Measurements from ENCODE around the gene ZFP36L2.

- TF ChIP-seq CTCF (conservative IDR thresholded peaks at IDR 0.05) (no peak; the same call in 1 of the 2 replicates), EZH2 (IDR thresholded peaks at IDR 0.05; ENCODE audit: low read depth) (no peak)
Measured at GRCh38 chr2:43270930-43271615, 44.7 kb upstream of the ZFP36L2 start.
